ENCODE results near the gene ZFR.
"Not testable (repeated sequence)": the region's sequence is repeated elsewhere in the genome, so short reads cannot be mapped to it uniquely, and the experiment has no call there.

Gene ZFR

GRCh38 chr5:32439086-32439642 is 5.4 kb downstream of the ZFR start:
- ATAC-seq (no peak), DNase-seq (no peak)
- H3K27ac Mint-ChIP-seq = no peak overlapping the region
- H3K27me3 Mint-ChIP-seq = no peaks in the 10 kb centered on the region
- H3K36me3 Mint-ChIP-seq (ENCODE audit: low read depth) = peaks cover 34% of the 10 kb centered on the region
- H3K9me3 Mint-ChIP-seq = no peaks in the 10 kb centered on the region
- H3K4me1 Mint-ChIP-seq = peaks cover 71% of the 10 kb centered on the region
- no peak overlapping the region for H3K4me3 Mint-ChIP-seq

- Mint-ChIP-seq H3K9me3 (no peaks in the 10 kb centered on the region), H3K27ac (no peak overlapping the region), H3K4me3 (no peak overlapping the region), H3K4me1 (peaks cover 74% of the 10 kb centered on the region), H3K27me3 (no peaks in the 10 kb centered on the region), H3K36me3 (ENCODE audit: low read depth) (peaks cover 29% of the 10 kb centered on the region)
- ATAC-seq = no peak
- DNase-seq = no peak
These were observed 7.8 kb downstream of the ZFR start for GRCh38 chr5:32436553-32437242.

DNA sequence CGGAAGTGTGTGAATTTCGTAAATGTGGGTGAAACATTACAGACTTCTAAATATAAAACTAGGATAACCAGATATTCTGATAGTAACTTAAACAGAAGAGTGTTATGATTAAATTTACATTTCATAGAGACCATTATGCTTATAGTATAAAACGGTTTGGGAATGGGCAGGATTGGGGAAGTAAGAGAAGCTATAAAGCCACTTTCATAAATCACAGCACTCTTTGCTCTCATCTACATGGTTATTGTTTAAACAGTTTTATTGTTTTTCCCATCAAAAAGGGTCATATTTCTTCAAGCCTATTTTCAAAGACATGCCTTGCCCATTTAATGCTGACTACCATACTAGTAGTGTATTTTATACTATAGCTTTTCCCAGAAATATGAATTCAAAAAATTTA is 9.2 kb downstream of the ZFR start:
- DNase-seq = no peak
- peaks cover 30% of the 10 kb centered on the region for H3K36me3 Mint-ChIP-seq (ENCODE audit: low read depth)
- no peak for ATAC-seq

GRCh38 chr5:32434221-32434620 is 10.3 kb downstream of the ZFR start:
- Mint-ChIP-seq H3K4me1 (peaks cover 74% of the 10 kb centered on the region), H3K9me3 (no peaks in the 10 kb centered on the region), H3K27ac (no peak overlapping the region), H3K36me3 (ENCODE audit: low read depth) (peaks cover 34% of the 10 kb centered on the region), H3K4me3 (no peak overlapping the region), H3K27me3 (no peaks in the 10 kb centered on the region)
- ATAC-seq = no peak
- no peak for DNase-seq

More for the DNA sequence above, 9.2 kb downstream of the ZFR start:
- Mint-ChIP-seq H3K27me3 (no peaks in the 10 kb centered on the region), H3K4me3 (no peak overlapping the region), H3K9me3 (no peaks in the 10 kb centered on the region), H3K27ac (no peak overlapping the region), H3K4me1 (peaks cover 76% of the 10 kb centered on the region)

DNA sequence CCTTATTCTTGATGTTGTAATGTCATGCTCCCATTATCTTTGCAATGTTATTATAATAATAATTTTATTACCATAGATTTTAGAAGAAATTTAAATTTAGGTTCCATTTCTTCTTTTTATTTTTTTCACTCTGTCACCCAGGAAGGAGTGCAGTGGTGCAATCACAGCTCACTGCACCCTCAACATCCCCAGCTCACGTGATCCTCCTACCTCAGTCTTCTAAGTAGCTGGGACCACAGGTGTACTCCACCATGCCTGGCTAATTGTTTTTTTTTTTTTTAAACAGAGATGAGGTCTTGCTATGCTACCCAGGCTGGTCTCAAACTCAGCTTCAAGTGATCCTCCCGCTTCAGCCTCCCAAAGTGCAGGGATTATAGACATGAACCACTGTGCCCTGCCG is 11.9 kb downstream of the ZFR start:
- Mint-ChIP-seq H3K9me3 (peaks cover 5% of the 10 kb centered on the region), H3K36me3 (ENCODE audit: low read depth) (peaks cover 45% of the 10 kb centered on the region), H3K27me3 (no peaks in the 10 kb centered on the region), H3K4me3 (no peak overlapping the region), H3K4me1 (peaks cover 65% of the 10 kb centered on the region), H3K27ac (no peak overlapping the region)
- ATAC-seq (no peak), DNase-seq (no peak)

GRCh38 chr5:32430825-32431224 is 13.7 kb downstream of the ZFR start:
- DNase-seq, H3K27ac Mint-ChIP-seq, H3K4me3 Mint-ChIP-seq, ATAC-seq, H3K27me3 Mint-ChIP-seq: not testable (repeated sequence)
- Mint-ChIP-seq H3K4me1 (peaks cover 59% of the 10 kb centered on the region), H3K9me3 (peaks cover 18% of the 10 kb centered on the region), H3K36me3 (ENCODE audit: low read depth) (peaks cover 61% of the 10 kb centered on the region)

DNA sequence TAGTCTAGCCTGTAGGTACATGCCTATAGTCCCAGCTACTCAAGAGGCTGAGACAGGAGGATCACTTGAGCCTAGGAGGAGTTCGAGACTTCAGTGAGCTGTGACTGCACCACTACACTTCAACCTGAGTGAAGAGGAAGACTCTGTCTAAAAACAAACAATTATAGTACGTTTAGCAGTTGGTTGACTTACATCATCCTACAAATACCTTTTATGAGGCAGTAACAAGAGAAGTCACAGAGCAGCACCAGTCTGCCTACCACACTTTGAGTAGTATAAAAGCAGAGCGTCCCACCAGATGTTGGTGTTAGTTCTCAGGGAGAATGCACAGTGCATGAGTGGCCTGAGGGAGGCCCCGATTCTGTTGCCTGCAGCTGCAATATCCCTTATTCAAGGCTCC is 16.1 kb downstream of the ZFR start:
- peaks cover 52% of the 10 kb centered on the region for H3K4me1 Mint-ChIP-seq
- H3K27ac Mint-ChIP-seq = no peak overlapping the region
- no peak for ATAC-seq
- no peak for DNase-seq
- H3K4me3 Mint-ChIP-seq = no peak overlapping the region
- no peaks in the 10 kb centered on the region for H3K27me3 Mint-ChIP-seq
- H3K36me3 Mint-ChIP-seq (ENCODE audit: low read depth) = peaks cover 64% of the 10 kb centered on the region
- peaks cover 18% of the 10 kb centered on the region for H3K9me3 Mint-ChIP-seq

- DNase-seq (no peak), ATAC-seq (no peak)
- Mint-ChIP-seq H3K4me1 (peaks cover 48% of the 10 kb centered on the region), H3K4me3 (no peak overlapping the region), H3K27ac (no peak overlapping the region), H3K9me3 (peaks cover 18% of the 10 kb centered on the region), H3K36me3 (ENCODE audit: low read depth) (peaks cover 59% of the 10 kb centered on the region), H3K27me3 (no peaks in the 10 kb centered on the region)
These were observed 17.9 kb downstream of the ZFR start for GRCh38 chr5:32426440-32427151.

DNA sequence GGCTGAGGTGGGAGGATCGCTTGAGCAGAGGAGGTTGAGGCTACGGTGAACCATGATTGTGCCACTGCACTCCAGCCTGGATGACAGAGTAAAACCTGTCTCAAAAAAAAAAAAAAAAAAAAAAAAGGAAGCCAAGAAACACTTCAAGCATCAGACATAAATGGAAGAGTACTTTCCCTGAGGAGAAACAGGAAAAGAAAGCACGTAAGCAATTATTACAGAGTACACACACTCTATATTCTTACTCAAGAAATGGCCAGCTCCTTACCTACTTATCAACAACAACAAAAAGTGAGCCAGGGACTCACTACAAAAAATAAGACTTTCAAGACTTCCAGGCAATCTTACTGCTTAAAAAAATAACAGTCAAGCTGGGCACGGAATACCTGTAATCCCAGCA is 21.8 kb downstream of the ZFR start:
- DNase-seq = no peak
- Mint-ChIP-seq H3K9me3 (peaks cover 13% of the 10 kb centered on the region), H3K4me1 (peaks cover 38% of the 10 kb centered on the region), H3K27ac (no peak overlapping the region), H3K4me3 (no peak overlapping the region), H3K27me3 (no peaks in the 10 kb centered on the region), H3K36me3 (ENCODE audit: low read depth) (peaks cover 33% of the 10 kb centered on the region)
- ATAC-seq = no peak

GRCh38 chr5:32421075-32421474 is 23.5 kb downstream of the ZFR start:
- ATAC-seq (no peak), DNase-seq (no peak)
- Mint-ChIP-seq H3K4me1 (peaks cover 36% of the 10 kb centered on the region), H3K27ac (no peak overlapping the region), H3K9me3 (peaks cover 1% of the 10 kb centered on the region), H3K4me3 (no peak overlapping the region), H3K27me3 (no peaks in the 10 kb centered on the region), H3K36me3 (ENCODE audit: low read depth) (peaks cover 23% of the 10 kb centered on the region)

DNA sequence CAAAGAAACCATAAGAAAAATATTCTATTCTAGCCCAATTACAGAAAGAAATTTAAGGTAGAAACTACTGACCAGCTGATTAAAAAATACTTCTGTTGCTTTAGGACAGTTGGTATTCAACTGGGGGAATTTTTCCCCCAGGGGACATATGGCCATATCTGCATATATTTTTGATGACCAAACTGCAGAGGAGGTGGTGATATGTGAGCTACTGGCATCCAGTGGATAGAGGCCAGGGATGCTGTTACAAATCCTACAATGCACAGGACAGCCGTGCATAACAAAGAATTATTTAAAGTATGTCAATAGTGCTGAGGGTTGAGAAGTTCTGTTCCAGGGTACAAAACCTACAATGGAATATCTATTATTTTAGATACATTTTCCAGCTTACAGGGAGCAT is 24.0 kb downstream of the ZFR start:
- Mint-ChIP-seq H3K27me3 (no peaks in the 10 kb centered on the region), H3K36me3 (ENCODE audit: low read depth) (peaks cover 26% of the 10 kb centered on the region), H3K4me1 (peaks cover 35% of the 10 kb centered on the region), H3K4me3 (no peak overlapping the region), H3K9me3 (no peaks in the 10 kb centered on the region), H3K27ac (no peak overlapping the region)
- ATAC-seq = no peak
- no peak for DNase-seq

DNA sequence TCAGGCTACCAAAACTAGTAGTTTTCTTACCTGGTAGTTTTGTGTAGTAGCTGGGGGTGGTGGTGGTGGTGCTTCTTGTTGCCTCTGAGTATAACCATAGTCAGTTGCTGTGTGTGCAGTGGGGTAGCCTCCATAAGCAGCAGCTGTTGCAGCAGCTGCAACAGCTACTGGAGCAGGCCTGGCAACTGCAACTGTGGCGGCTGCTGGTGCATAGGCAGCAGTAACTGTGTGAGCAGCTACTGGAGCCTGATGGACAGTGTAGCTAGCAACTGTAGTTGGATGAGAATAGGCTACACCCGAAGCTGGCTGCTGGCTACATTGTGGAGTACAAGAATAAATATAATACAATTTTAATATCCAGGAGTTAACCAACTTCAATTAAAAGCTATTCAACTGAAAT is 24.7 kb downstream of the ZFR start:
- Mint-ChIP-seq H3K4me1 (peaks cover 31% of the 10 kb centered on the region), H3K36me3 (ENCODE audit: low read depth) (peaks cover 25% of the 10 kb centered on the region), H3K27me3 (no peaks in the 10 kb centered on the region), H3K4me3 (no peak overlapping the region), H3K27ac (no peak overlapping the region), H3K9me3 (no peaks in the 10 kb centered on the region)
- no peak for ATAC-seq
- no peak for DNase-seq

DNA sequence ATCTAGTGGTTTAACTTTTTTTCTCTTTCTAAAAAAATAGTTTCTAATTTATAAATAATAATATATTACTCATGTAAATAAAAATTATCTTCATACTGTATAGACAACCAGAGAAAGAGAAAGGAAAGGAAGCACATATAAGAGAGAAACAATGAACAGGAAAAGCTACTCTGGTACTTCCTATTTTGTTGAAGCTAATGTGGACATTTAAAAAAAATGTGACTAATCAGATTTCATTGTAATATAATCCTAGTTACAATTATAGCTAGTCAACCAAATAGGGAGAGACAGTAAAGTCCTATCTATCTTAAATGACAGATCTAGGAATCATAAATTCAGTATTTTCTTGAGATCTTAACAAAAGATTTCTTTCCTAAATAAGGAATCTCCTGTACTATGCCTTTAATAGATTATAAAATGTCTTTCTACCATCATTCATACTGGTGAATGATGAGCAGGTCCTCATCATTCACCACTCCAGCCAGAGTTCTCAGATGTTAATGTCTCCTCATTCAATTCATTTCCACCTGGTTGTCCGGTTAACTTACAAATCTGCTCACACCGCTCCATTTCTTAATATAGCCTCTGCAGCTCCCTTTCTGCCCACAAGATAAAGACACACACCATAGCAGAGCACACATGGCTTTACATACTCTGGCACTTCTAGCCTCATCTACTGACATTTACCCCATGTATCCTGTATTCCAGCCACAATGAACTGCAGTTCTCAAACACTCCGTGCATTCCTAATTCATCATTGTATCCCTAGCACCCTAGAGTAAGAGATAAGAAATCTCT is 30.9 kb downstream of the ZFR start:
- H3K27ac Mint-ChIP-seq = no peak overlapping the region
- no peaks in the 10 kb centered on the region for H3K27me3 Mint-ChIP-seq

DNA sequence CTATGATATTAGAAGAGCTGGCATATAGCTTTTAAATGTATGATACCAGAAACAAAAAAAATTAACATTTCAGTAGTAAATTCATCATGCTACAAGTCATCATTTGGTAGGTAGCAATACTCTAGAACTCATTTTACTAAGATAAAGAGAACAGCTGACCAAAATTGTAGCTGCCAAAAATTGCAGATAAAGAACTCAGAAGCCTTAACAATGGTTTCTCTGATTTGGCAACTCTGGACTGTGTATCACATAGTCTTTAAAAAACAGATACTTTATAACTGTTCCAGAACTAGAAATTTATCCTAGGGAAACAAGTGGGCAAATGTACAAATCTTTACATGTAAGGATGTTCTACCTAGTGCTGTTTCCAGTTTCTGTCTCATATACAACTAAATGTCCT is 33.9 kb downstream of the ZFR start:
- Mint-ChIP-seq H3K9me3 (no peaks in the 10 kb centered on the region), H3K36me3 (ENCODE audit: low read depth) (peaks cover 40% of the 10 kb centered on the region), H3K4me3 (no peak overlapping the region), H3K27ac (no peak overlapping the region), H3K27me3 (no peaks in the 10 kb centered on the region), H3K4me1 (no peaks in the 10 kb centered on the region)
- DNase-seq (no peak), ATAC-seq (no peak)

More for the DNA sequence above, 30.9 kb downstream of the ZFR start:
- no peak overlapping the region for H3K4me3 Mint-ChIP-seq
- H3K9me3 Mint-ChIP-seq = no peaks in the 10 kb centered on the region
- H3K36me3 Mint-ChIP-seq (ENCODE audit: low read depth) = peaks cover 40% of the 10 kb centered on the region
- ATAC-seq (no peak), DNase-seq (no peak)
- H3K4me1 Mint-ChIP-seq = no peaks in the 10 kb centered on the region

Data from activated naive CD8-positive, alpha-beta T cell treated with anti-CD3 and anti-CD28 coated beads, Interleukin-2, amount 50 U/mL, for 24 hours (primary cell).